ENCODE measurements around the gene ZNRF2. TPM values are rescaled to one million over a fixed set of nuclear protein-coding genes. Genes with fewer than 3 reads are reported as not detected.

ZNRF2 gene
- total and polyA plus RNA-seq, 2 donors from 2014 or later: 16.2 to 32.2 TPM

DNA sequence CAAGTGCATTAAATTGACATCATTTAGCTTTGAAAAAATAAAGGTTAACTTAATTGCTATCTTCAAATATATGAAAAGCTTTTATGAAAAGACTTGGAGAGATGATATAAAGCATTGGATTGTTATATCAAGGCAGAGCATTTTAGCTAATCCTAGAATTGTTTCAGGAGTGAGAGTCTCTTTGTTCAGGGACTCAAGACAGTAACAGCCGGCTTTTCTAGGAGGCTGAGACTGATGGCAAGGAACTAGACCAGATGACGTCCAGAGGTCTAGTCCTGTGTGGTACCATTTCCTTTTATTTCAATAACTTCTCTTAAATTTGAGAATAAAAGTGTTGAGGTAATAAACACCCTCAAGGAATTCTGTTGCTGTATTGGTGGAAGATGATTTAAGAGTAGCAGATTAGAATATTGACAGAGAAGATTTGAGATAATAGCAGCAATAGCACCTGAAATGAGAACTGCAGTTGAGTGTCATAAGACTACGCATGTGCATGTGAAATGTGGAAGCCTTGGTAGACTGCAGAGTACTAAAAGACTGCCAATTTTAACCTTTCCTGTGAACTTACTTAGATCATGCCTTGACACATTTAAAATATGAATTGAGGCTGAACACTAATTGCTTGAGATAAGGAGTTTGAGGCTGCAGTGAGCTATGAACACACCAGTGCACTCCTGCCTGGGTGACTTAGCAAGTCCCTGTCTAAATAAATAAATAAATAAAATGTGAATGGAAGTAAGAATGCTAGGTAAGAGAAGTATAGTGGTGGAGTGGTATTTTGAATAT lies 79.6 kb downstream of the ZNRF2 start:
- DNase-seq (no peak), FAIRE-seq (no peak)
- Histone ChIP-seq H3K4me1 (ENCODE audit: control insufficient read depth in 2 of 3, insufficient read depth in 2 of 3, low read depth in 1 of 3, low read length in 3 of 3) (no peaks in the 10 kb centered on the region), H3K9ac (ENCODE audit: low read length in 3 of 3) (no peak overlapping the region), H3K4me3 (ENCODE audit: low read length in 3 of 3) (no peak overlapping the region), H3K27ac (ENCODE audit: low read depth in 2 of 2, low read length in 2 of 2) (no peak overlapping the region), H3K36me3 (ENCODE audit: control insufficient read depth in 2 of 3, insufficient read depth in 3 of 3, low read length in 3 of 3) (peaks cover 0 to 2% (median 0%) of the 10 kb centered on the region in 3 donors), H3K27me3 (ENCODE audit: control insufficient read depth, insufficient read depth, low read length) (no peaks in the 10 kb centered on the region), H3K9me3 (ENCODE audit: control insufficient read depth in 2 of 3, insufficient read depth in 1 of 3, low read length in 3 of 3) (no peaks in the 10 kb centered on the region)
- TF ChIP-seq, protein P1, sequence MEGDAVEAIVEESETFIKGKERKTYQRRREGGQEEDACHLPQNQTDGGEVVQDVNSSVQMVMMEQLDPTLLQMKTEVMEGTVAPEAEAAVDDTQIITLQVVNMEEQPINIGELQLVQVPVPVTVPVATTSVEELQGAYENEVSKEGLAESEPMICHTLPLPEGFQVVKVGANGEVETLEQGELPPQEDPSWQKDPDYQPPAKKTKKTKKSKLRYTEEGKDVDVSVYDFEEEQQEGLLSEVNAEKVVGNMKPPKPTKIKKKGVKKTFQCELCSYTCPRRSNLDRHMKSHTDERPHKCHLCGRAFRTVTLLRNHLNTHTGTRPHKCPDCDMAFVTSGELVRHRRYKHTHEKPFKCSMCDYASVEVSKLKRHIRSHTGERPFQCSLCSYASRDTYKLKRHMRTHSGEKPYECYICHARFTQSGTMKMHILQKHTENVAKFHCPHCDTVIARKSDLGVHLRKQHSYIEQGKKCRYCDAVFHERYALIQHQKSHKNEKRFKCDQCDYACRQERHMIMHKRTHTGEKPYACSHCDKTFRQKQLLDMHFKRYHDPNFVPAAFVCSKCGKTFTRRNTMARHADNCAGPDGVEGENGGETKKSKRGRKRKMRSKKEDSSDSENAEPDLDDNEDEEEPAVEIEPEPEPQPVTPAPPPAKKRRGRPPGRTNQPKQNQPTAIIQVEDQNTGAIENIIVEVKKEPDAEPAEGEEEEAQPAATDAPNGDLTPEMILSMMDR (IDR thresholded peaks at IDR 0.05; ENCODE audit: borderline replicate concordance, extremely low read depth, insufficient read depth): no peak
- intact Hi-C loops (cut with DNase I): no loop called here

- FAIRE-seq: no peak
- H3K27me3 ChIP-seq (ENCODE audit: control insufficient read depth, insufficient read depth, low read length): no peaks in the 10 kb centered on the region
- intact Hi-C loops (cut with DNase I): no loop called here
Observed at GRCh38 chr7:30364773-30365172, 80.4 kb downstream of the ZNRF2 start.

DNA sequence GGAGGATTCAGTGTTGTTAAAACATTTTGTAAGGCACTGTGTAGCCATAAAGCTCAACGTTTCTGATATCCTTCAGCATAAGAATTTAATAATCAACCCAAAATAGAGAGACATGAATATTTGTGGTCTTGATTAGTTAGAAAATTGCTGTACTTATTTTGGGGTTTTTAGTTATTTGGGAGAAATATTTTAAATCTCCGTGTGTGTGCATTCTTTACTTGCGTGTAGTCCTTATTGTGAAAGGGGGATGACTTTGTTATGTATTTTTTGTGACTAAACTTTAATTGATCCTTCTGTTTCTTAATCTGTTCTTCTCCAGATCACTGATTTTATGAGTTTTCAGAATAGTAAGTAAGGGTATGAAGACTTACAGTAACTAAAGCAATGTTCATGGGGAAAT lies 81.2 kb downstream of the ZNRF2 start:
- no peak for FAIRE-seq
- Histone ChIP-seq H3K9me3 (ENCODE audit: control insufficient read depth in 2 of 3, insufficient read depth in 1 of 3, low read length in 3 of 3) (no peaks in the 10 kb centered on the region), H3K27ac (ENCODE audit: low read depth in 2 of 2, low read length in 2 of 2) (no peak overlapping the region), H3K9ac (ENCODE audit: low read length in 3 of 3) (no peak overlapping the region), H3K4me3 (ENCODE audit: low read length in 3 of 3) (no peak overlapping the region), H3K27me3 (ENCODE audit: control insufficient read depth, insufficient read depth, low read length) (no peaks in the 10 kb centered on the region), H3K36me3 (ENCODE audit: control insufficient read depth in 2 of 3, insufficient read depth in 3 of 3, low read length in 3 of 3) (peaks cover 0 to 2% (median 0%) of the 10 kb centered on the region in 3 donors), H3K4me1 (ENCODE audit: control insufficient read depth in 2 of 3, insufficient read depth in 2 of 3, low read depth in 1 of 3, low read length in 3 of 3) (no peaks in the 10 kb centered on the region)
- intact Hi-C loops (cut with DNase I): no loop called here
- TF ChIP-seq, protein P1 (IDR thresholded peaks at IDR 0.05; ENCODE audit: borderline replicate concordance, extremely low read depth, insufficient read depth): no peak
- no peak for DNase-seq

More at GRCh38 chr7:30364773-30365172, 80.4 kb downstream of the ZNRF2 start:
- H3K4me3 ChIP-seq (ENCODE audit: low read length in 3 of 3): no peak overlapping the region
- no peak for DNase-seq
- no peak overlapping the region for H3K27ac ChIP-seq (ENCODE audit: low read depth in 2 of 2, low read length in 2 of 2)
- H3K9ac ChIP-seq (ENCODE audit: low read length in 3 of 3): no peak overlapping the region
- TF ChIP-seq, protein P1 (IDR thresholded peaks at IDR 0.05; ENCODE audit: borderline replicate concordance, extremely low read depth, insufficient read depth): no peak
- H3K36me3 ChIP-seq (ENCODE audit: control insufficient read depth in 2 of 3, insufficient read depth in 3 of 3, low read length in 3 of 3): peaks cover 0 to 2% (median 0%) of the 10 kb centered on the region in 3 donors
- no peaks in the 10 kb centered on the region for H3K9me3 ChIP-seq (ENCODE audit: control insufficient read depth in 2 of 3, insufficient read depth in 1 of 3, low read length in 3 of 3)
- no peaks in the 10 kb centered on the region for H3K4me1 ChIP-seq (ENCODE audit: control insufficient read depth in 2 of 3, insufficient read depth in 2 of 3, low read depth in 1 of 3, low read length in 3 of 3)

Data from kidney (tissue), 14 donors.